HG02571 (cell line): ENCODE data around the gene SCRT2.
A peak's percentile ranks its signal among the peaks of the same experiment; 100 is the strongest.
"Not testable (repeated sequence)": the region's sequence is repeated elsewhere in the genome, so short reads cannot be mapped to it uniquely, and the experiment has no call there.

Experiments used
- ATAC-seq: cut with Tn5 transposase; IDR thresholded peaks from one replicate; pipeline ENCODE4 v1.9.1; 2021; ENCODE audit warnings: mild to moderate bottlenecking, moderate library complexity; ENCODE audit not compliant: unreplicated experiment

The SCRT2 gene

GRCh38 chr20:653590-654416 is 21.8 kb downstream of the SCRT2 start:
- no peak for ATAC-seq

DNA sequence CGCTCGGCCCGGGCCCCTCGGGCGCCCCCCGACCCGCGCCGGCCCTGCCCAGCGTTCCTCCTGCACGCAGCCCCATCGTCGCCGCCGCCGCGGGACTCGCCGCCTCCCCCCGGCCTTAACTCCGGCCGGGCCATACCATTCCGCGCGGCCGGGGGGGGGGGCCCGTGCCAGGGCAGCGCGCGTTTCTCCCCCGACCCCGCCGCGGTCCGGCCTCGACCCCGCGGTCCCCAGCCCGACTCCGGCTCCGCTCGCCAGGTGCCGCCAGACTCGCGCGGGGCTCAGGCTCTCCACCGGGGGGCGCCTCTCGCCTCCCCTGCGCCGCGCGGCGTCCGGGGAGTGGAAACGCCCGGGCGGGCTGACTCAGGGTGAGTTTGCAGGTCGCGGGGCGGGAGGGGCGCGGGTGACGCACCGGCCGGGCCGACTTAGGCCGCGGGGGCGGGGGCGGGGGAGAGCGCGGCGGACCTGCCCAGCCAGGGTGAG is 22.5 kb downstream of the SCRT2 start, which contains the start of gene SRXN1:
Gene SRXN1, minus strand, starts transcription at position 91 of the 480 bp plus-strand sequence. Its CDS starts 15 bp downstream, at position 76.
- peak; percentile 77 for ATAC-seq

- peak; percentile 19 for ATAC-seq
Observed at GRCh38 chr20:652615-653109, 22.9 kb downstream of the SCRT2 start.

DNA sequence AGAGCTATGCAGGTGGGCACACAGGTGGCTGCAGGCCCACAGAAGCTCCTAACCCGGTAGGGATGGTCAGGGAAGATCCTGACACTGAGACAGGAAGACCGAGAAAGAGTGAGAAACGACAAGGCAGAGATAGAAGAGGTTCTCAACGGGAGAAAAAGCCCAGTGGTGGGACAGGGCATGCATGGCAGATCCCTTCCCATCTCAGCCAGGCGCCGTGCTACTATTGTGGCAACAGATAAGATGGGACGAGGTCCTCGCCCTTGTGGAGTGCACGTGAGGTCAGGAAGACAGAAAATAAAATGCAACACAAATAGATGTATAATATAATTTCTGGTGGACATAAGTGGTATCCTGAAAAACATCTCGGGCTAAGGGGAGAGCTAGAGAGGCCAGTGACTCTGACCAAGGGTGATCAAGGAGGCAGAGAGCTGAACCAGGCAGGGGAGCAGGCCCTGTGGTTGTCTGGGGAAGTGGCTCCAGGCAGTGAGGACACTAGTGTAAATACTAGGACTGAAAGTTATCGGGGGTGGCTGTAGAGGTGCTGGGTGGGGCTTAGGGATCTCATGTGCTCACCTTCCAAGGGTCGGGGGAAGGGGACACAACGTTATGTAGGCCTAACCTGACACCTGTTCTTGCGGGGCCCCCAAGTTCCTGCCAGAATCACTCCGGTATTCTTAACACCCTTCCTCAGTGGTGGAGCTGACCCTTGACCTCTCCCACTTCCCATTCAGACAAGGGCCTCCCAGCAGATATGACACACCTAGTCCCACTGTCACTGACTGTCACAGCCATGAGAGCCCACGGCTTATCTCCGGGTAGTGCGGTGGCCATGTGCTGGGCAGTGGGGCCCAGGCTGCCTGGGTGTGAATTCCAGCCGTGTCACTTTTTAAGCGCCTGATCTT is 23.6 kb downstream of the SCRT2 start:
- no peak for ATAC-seq

GRCh38 chr20:650954-651353 is 24.6 kb downstream of the SCRT2 start:
- ATAC-seq, result no peak

- ATAC-seq, result no peak
Observed at GRCh38 chr20:650281-650680, 25.3 kb downstream of the SCRT2 start.

DNA sequence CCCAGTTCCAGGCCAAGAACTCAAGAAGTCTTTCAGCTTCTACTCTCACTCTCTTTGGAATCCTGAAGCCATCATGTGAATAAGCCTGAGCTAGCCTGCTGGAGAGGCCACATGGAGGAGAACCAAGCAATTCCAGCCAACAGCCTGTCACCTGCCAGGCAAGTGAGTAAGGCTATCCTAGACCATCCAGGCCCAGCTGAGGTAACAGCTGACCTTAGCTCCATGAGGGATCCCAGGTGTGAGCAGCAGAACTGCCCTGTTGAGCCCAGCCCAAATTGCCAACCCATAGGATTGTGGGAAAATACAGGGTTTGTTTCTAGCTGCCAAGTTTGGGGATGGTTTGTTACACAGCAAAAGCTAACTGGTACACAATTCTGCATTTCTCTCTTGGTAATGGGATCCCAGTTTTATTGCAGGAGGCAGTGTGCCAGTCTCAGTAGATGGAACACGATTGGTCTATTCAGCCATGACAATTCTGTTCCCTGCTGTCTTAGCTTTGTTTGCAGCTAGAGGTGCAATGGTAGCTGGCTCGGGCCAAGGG is 28.1 kb downstream of the SCRT2 start:
- ATAC-seq, result no peak

DNA sequence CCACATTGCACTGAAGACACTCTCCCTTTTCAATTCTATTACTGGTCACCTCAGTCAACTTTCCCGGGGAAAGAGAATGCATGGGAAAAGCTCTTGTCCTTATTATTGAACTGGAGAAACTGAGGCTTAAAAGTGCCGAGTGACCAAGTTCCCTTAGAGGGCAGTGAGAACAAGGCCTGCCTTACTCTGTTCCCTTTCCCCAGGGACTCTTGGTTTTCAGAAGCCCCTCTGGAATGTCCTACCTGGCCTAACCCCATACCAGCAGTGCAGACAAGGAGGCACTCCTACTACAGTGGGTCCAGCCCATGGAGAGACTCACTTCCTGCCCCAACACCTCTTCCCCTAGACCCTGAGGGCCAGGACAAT is 28.8 kb downstream of the SCRT2 start:
- ATAC-seq, result no peak

- ATAC-seq, result no peak
Observed at GRCh38 chr20:646107-646867, 29.3 kb downstream of the SCRT2 start.

DNA sequence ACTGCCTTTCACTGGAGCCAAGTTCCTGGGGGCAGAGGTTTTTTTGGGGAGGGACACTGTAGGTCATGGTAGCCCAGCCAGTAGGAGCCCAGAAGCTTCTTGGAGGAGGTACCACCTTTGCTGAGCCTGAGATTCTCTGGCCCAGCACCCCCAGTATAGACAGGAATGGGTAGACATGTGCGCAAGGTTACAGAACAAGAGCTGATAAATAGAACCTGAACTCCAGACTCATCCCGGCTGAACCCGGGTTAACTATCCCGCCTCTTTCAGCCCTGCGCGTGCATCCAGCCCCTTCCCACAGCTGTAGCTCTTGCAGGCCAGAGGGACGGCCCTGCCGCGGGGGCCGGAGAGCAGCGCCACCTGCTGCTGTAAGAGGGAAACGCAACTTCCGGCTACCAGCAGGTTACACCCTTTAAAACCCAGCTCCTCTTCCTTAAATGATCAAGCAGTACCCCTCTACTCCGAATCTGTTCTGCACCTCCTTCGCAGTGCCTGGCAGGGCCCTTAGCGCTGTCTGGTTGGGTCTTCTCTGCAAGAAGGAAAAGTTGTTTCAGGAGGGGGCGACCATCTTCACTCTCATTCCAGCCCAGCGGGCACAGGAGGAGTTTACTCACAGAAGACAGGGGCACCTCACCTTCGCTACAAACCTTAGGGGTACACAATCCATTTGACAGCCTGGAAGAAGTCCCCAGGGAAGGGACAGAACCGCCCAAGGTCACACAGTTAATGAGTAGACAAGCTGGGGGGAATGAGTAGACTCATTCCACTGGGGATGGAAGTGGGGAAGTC is 30.1 kb downstream of the SCRT2 start:
- peak; percentile 59 for ATAC-seq

- ATAC-seq, result no peak
Observed at GRCh38 chr20:644692-645317, 30.8 kb downstream of the SCRT2 start.

GRCh38 chr20:642398-643174 is 33.0 kb downstream of the SCRT2 start:
- ATAC-seq, result no peak

DNA sequence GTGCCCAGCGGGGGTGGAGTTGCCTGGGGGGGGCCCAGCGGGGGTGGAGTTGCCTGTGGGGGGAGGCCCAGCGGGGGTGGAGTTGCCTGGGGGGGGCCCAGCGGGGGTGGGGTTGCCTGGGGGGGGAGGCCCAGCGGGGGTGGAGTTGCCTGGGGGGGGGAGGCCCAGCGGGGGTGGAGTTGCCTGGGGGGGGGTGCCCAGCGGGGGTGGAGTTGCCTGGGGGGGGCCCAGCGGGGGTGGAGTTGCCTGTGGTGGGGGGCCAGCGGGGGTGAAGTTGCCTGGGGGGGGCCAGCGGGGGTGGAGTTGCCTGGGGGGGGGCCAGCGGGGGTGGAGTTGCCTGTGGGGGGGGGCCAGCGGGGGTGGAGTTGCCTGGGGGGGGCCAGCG is 33.6 kb downstream of the SCRT2 start:
- ATAC-seq, result not testable (repeated sequence)

DNA sequence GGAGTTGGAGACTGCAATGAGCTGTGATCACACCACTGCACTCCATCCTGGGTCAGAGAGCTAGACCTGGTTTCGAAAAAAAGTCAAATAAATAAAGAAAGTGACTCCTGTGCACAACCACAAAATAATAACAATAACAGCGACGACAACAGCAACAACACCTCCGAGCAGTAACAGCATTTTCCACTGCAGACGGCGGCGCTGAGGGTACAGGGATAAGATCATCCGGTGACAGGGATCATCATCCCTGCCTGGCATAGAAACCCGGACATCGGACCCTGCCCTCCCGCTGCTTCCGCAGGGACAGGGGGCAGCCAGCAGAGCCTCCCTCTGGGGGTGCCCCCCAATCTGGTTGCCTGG is 34.1 kb downstream of the SCRT2 start:
- ATAC-seq, result no peak

- ATAC-seq, result no peak
Observed at GRCh38 chr20:640674-641515, 34.7 kb downstream of the SCRT2 start.

GRCh38 chr20:638579-638978 is 37.0 kb downstream of the SCRT2 start:
- no peak for ATAC-seq

DNA sequence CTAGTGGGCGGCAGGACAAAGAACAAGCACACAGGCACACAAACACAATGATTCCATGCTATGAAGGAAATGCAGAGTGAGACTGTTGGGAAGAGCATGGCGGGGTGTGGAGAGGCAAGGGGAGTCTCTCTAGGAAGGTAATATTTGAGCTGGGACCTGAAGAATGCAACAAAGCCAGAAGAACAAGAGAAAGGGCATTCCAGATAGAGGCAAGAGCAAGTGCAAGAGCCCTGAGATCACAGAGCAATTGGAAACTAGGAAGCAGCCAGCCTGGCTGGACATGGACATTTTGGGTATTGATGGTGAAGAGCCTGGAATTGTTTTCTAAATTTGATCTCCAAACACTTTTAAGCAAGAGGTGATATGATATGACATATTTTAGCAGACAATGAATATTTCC is 38.0 kb downstream of the SCRT2 start:
- ATAC-seq, result no peak

DNA sequence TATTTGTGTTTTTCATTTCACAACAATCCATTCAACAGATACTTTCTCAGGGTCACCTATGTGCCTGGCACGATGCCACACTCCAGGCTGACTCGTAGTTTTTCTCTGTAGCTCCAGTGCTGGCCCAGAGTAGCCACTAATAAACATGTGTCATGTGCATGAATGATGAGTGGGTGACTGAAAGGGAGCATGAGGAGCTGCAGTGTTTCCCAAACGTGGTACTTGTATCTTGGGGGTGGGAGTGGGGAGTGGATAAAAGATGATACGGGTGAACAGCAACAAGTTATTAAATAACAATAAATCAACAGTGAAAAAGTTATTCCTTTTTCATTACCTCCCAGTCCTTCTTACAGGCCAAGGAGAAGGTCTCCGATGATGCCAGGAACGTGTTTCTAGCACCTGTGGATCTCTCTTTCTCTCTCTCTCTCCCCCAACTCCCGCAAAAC is 39.7 kb downstream of the SCRT2 start:
- no peak for ATAC-seq
